WERI-Rb-1 (cell line): Measurements from ENCODE around the gene PRLHR.

ENCODE experiments used
- DNase-seq: peaks from one replicate; pipeline ENCODE4 v3.0.0-alpha.2; 2020
- H3K27ac ChIP-seq: fragments of 250-450 bp; sonication (Bioruptor Pico); 2 replicates; pipeline ENCODE4 v1.5.1; 2020; ENCODE audit warnings: mild to moderate bottlenecking, moderate library complexity
- H3K27me3 ChIP-seq: fragments of 250-450 bp; sonication (Bioruptor Pico); 2 replicates; pipeline ENCODE4 v1.5.1; 2021; ENCODE audit warnings: mild to moderate bottlenecking, low read depth, moderate library complexity; ENCODE audit not compliant: insufficient read depth, severe bottlenecking
- H3K36me3 ChIP-seq: fragments of 250-450 bp; sonication (Bioruptor Pico); 2 replicates; pipeline ENCODE4 v1.5.1; 2020; ENCODE audit warnings: mild to moderate bottlenecking, moderate library complexity
- H3K4me3 ChIP-seq: 2 replicates; pipeline ENCODE4 v1.5.1; 2011; ENCODE audit warnings: low read depth, mild to moderate bottlenecking, control low read depth, low read length
- H3K9me3 ChIP-seq: fragments of 250-450 bp; sonication (Bioruptor Pico); 2 replicates; pipeline ENCODE4 v1.5.1; 2021; ENCODE audit warnings: mild to moderate bottlenecking, moderate library complexity; ENCODE audit not compliant: severe bottlenecking
- CTCF ChIP-seq: IDR thresholded peaks from 2 replicates; pipeline ENCODE4 v1.5.1; 2011; ENCODE audit warnings: low read depth, mild to moderate bottlenecking, control low read depth, inconsistent platforms, low read length

The PRLHR gene

GRCh38 chr10:118580702-118581101 lies 14.7 kb downstream of the PRLHR start:
- no peak overlapping the region for H3K4me3 ChIP-seq
- H3K27me3 ChIP-seq: no peaks in the 10 kb centered on the region
- no peak overlapping the region for H3K27ac ChIP-seq
- H3K36me3 ChIP-seq: no peaks in the 10 kb centered on the region
- DNase-seq: no peak
- no peaks in the 10 kb centered on the region for H3K9me3 ChIP-seq
- TF ChIP-seq CTCF: no peak

- Histone ChIP-seq H3K27ac (no peak overlapping the region), H3K4me3 (no peak overlapping the region), H3K27me3 (no peaks in the 10 kb centered on the region), H3K36me3 (no peaks in the 10 kb centered on the region), H3K9me3 (no peaks in the 10 kb centered on the region)
- no peak for DNase-seq
- no peak for TF ChIP-seq CTCF
These were observed 21.9 kb downstream of the PRLHR start for GRCh38 chr10:118573512-118573911.

GRCh38 chr10:118572256-118573041 lies 23.0 kb downstream of the PRLHR start:
- no peak overlapping the region for H3K27ac ChIP-seq
- no peaks in the 10 kb centered on the region for H3K9me3 ChIP-seq
- no peak overlapping the region for H3K4me3 ChIP-seq
- H3K27me3 ChIP-seq: no peaks in the 10 kb centered on the region
- no peaks in the 10 kb centered on the region for H3K36me3 ChIP-seq
- DNase-seq: no peak
- TF ChIP-seq CTCF: no peak

GRCh38 chr10:118571123-118571522 lies 24.3 kb downstream of the PRLHR start:
- Histone ChIP-seq H3K4me3 (no peak overlapping the region), H3K9me3 (no peaks in the 10 kb centered on the region), H3K36me3 (no peaks in the 10 kb centered on the region), H3K27ac (no peak overlapping the region), H3K27me3 (no peaks in the 10 kb centered on the region)
- TF ChIP-seq CTCF: no peak
- DNase-seq: no peak

- no peaks in the 10 kb centered on the region for H3K27me3 ChIP-seq
- H3K9me3 ChIP-seq: no peaks in the 10 kb centered on the region
- H3K27ac ChIP-seq: no peak overlapping the region
- no peak overlapping the region for H3K4me3 ChIP-seq
- no peak for DNase-seq
- H3K36me3 ChIP-seq: no peaks in the 10 kb centered on the region
- no peak for TF ChIP-seq CTCF
These were observed 24.9 kb downstream of the PRLHR start for GRCh38 chr10:118570591-118570990.

- DNase-seq: no peak
- Histone ChIP-seq H3K4me3 (no peak overlapping the region), H3K36me3 (no peaks in the 10 kb centered on the region), H3K27me3 (no peaks in the 10 kb centered on the region), H3K27ac (no peak overlapping the region), H3K9me3 (no peaks in the 10 kb centered on the region)
- no peak for TF ChIP-seq CTCF
These were observed 25.6 kb downstream of the PRLHR start for GRCh38 chr10:118569882-118570252.
